Measurements from ENCODE around the gene BRD4.

GRCh38 chr19:15378534-15379082 is 46.3 kb upstream of the BRD4 start:
- no peak for TF ChIP-seq POLR2A (IDR thresholded peaks at IDR 0.05)
- TF ChIP-seq, protein P1, sequence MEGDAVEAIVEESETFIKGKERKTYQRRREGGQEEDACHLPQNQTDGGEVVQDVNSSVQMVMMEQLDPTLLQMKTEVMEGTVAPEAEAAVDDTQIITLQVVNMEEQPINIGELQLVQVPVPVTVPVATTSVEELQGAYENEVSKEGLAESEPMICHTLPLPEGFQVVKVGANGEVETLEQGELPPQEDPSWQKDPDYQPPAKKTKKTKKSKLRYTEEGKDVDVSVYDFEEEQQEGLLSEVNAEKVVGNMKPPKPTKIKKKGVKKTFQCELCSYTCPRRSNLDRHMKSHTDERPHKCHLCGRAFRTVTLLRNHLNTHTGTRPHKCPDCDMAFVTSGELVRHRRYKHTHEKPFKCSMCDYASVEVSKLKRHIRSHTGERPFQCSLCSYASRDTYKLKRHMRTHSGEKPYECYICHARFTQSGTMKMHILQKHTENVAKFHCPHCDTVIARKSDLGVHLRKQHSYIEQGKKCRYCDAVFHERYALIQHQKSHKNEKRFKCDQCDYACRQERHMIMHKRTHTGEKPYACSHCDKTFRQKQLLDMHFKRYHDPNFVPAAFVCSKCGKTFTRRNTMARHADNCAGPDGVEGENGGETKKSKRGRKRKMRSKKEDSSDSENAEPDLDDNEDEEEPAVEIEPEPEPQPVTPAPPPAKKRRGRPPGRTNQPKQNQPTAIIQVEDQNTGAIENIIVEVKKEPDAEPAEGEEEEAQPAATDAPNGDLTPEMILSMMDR (IDR thresholded peaks at IDR 0.05), result no peak
